NB4 (cell line): ENCODE data around the gene KAZN.

Source experiments
- MAX ChIP-seq: IDR thresholded peaks from 2 replicates; pipeline ENCODE4 v1.6.1; 2011; ENCODE audit warnings: low read depth, low read length
- TF ChIP-seq, protein P1 (sequence below): IDR thresholded peaks from one replicate; pipeline ENCODE4 v1.5.1; 2012; ENCODE audit warnings: low read depth, low read length

DNA sequence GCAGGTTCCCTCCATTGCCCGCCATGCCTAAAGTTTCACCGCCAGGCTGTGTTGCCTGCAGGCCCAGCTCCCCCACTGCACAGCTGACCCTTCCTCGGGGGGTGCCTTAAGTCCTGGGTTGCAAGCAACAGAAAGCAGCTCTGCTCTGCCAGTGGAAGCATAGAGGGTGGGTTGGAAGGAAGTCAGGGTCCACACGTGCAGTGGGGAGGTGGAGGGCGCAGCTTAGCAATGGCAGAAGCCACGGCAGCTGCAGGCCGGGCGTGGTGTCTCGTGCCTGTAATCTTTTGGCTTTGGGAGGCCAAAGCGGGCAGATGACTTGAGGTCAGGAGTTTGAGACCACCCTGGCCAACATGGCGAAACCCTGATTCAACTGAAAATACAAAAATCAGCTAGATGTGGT is 448.8 kb downstream of the KAZN start:
- TF ChIP-seq, protein P1, sequence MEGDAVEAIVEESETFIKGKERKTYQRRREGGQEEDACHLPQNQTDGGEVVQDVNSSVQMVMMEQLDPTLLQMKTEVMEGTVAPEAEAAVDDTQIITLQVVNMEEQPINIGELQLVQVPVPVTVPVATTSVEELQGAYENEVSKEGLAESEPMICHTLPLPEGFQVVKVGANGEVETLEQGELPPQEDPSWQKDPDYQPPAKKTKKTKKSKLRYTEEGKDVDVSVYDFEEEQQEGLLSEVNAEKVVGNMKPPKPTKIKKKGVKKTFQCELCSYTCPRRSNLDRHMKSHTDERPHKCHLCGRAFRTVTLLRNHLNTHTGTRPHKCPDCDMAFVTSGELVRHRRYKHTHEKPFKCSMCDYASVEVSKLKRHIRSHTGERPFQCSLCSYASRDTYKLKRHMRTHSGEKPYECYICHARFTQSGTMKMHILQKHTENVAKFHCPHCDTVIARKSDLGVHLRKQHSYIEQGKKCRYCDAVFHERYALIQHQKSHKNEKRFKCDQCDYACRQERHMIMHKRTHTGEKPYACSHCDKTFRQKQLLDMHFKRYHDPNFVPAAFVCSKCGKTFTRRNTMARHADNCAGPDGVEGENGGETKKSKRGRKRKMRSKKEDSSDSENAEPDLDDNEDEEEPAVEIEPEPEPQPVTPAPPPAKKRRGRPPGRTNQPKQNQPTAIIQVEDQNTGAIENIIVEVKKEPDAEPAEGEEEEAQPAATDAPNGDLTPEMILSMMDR: no peak
- TF ChIP-seq MAX: no peak
